Measurements from ENCODE around the gene PIP5K1A.
"Not testable (repeated sequence)": the region's sequence is repeated elsewhere in the genome, so short reads cannot be mapped to it uniquely, and the experiment has no call there.

PIP5K1A gene

GRCh38 chr1:151198254-151199127 is at the start of gene PIP5K1A:
PIP5K1A (plus strand) TSS chr1:151198552; CDS start chr1:151198997, 445 bp downstream.
- peak; percentile 99 for DNase-seq

- peak; percentile 75 for DNase-seq
Measured at GRCh38 chr1:151156515-151156819, 41.9 kb upstream of the PIP5K1A start, which contains the start of gene TNFAIP8L2. TNFAIP8L2 (plus strand) TSS chr1:151156649; CDS start chr1:151158698, 2,049 bp downstream.

GRCh38 chr1:151157067-151157531 is 41.3 kb upstream of the PIP5K1A start:
- peak; percentile 69 for DNase-seq

GRCh38 chr1:151158326-151158725 is 40.0 kb upstream of the PIP5K1A start:
- DNase-seq: no peak

- no peak for DNase-seq
Measured at GRCh38 chr1:151158751-151159251, 39.6 kb upstream of the PIP5K1A start.

- DNase-seq: no peak
Measured at GRCh38 chr1:151159373-151159772, 39.0 kb upstream of the PIP5K1A start.

GRCh38 chr1:151164732-151165280 is 33.5 kb upstream of the PIP5K1A start:
- DNase-seq: no peak

- no peak for DNase-seq
Measured at GRCh38 chr1:151165281-151165737, 33.0 kb upstream of the PIP5K1A start.

- peak; percentile 98 for DNase-seq
Measured at GRCh38 chr1:151165738-151166504, 32.4 kb upstream of the PIP5K1A start, which contains the start of the genes LYSMD1 and SCNM1. LYSMD1 (minus strand) TSS chr1:151165902; CDS start chr1:151165258, 644 bp downstream. SCNM1 (plus strand) TSS chr1:151166144; CDS start chr1:151166153, 9 bp downstream.

- DNase-seq: no peak
Measured at GRCh38 chr1:151166505-151166956, 31.8 kb upstream of the PIP5K1A start.

- no peak for DNase-seq
Measured at GRCh38 chr1:151167116-151167515, 31.2 kb upstream of the PIP5K1A start.

- no peak for DNase-seq
Measured at GRCh38 chr1:151171190-151171589, 27.2 kb upstream of the PIP5K1A start.

- no peak for DNase-seq
Measured at GRCh38 chr1:151175041-151175741, 23.2 kb upstream of the PIP5K1A start.

GRCh38 chr1:151175863-151176262 is 22.5 kb upstream of the PIP5K1A start, which contains the start of gene TMOD4:
TMOD4 (minus strand) TSS chr1:151175981; CDS start chr1:151174875, 1,106 bp downstream.
- no peak for DNase-seq

- DNase-seq: no peak
Measured at GRCh38 chr1:151176514-151177045, 21.8 kb upstream of the PIP5K1A start.

GRCh38 chr1:151184211-151184610 is 14.1 kb upstream of the PIP5K1A start:
- no peak for DNase-seq

- no peak for DNase-seq
Measured at GRCh38 chr1:151187205-151187604, 11.1 kb upstream of the PIP5K1A start.

- not testable (repeated sequence) for DNase-seq
Measured at GRCh38 chr1:151188667-151189066, 9.7 kb upstream of the PIP5K1A start.

- peak; percentile 87 for DNase-seq
Measured at GRCh38 chr1:151189637-151190445, 8.5 kb upstream of the PIP5K1A start, which contains the start of gene VPS72. VPS72 (minus strand) TSS chr1:151190197; CDS start chr1:151190121, 76 bp downstream.

- DNase-seq: no peak
Measured at GRCh38 chr1:151192047-151192446, 6.3 kb upstream of the PIP5K1A start.

GRCh38 chr1:151193304-151193703 is 5.0 kb upstream of the PIP5K1A start:
- DNase-seq: no peak

All from CD4-positive, alpha-beta T cell treated with Interleukin-10 for 1 hour (primary cell).